H1 (cell line): ENCODE data around the gene ATP6V1B1. TPM values are rescaled to one million over a fixed set of nuclear protein-coding genes. Genes with fewer than 3 reads are reported as not detected.
A peak's percentile ranks its signal among the peaks of the same experiment; 100 is the strongest.

Source experiments
- CTCF ChIA-PET: fragments of 300-600 bp; sonication (Branson Sonifier 250); formaldehyde crosslinking; loops from one replicate; lab custom pipeline; 2021; ENCODE audit not compliant: partially characterized antibody; lab: Charles Lee
- POLR2A ChIA-PET: fragments of 300-600 bp; sonication (Branson Sonifier 250); formaldehyde crosslinking; loops from one replicate; lab custom pipeline; 2021; ENCODE audit warnings: inconsistent platforms; ENCODE audit not compliant: partially characterized antibody; lab: Charles Lee
- DNase-seq, 2 experiments: peaks; one replicate each; pipeline versions ENCODE4 v3.0.0 to v3.0.0-alpha.2; 2010 to 2022; ENCODE audit warnings: low spot score in 2 of 2, low read depth in 1 of 2, mixed read lengths in 1 of 2
- FAIRE-seq: peaks from 2 replicates; lab custom pipeline; 2011; peaks lifted over from hg19 to GRCh38; lab: Jason Lieb, UNC
- H2AFZ ChIP-seq: 2 replicates; pipeline ENCODE4 v1.8.1; 2012; ENCODE audit warnings: low read length, inconsistent platforms
- H2AK5ac ChIP-seq: 2 replicates; pipeline ENCODE4 v1.6.1; 2013; ENCODE audit warnings: low read depth, low read length
- H2BK120ac ChIP-seq: replicated peaks from 2 replicates; pipeline ENCODE3; 2013; ENCODE audit warnings: low read depth, low read length, inconsistent platforms
- H2BK12ac ChIP-seq: 2 replicates; pipeline ENCODE4 v1.6.1; 2013; ENCODE audit warnings: low read depth, low read length
- H2BK15ac ChIP-seq: 2 replicates; pipeline ENCODE4 v1.6.1; 2013; ENCODE audit warnings: low read length
- H2BK20ac ChIP-seq: 2 replicates; pipeline ENCODE4 v1.6.1; 2013; ENCODE audit warnings: low read length
- H2BK5ac ChIP-seq: 2 replicates; pipeline ENCODE4 v1.6.1; 2013; ENCODE audit warnings: low read depth, low read length
- H3K14ac ChIP-seq: 2 replicates; pipeline ENCODE4 v1.6.1; 2013; ENCODE audit warnings: inconsistent platforms; ENCODE audit not compliant: insufficient read length
- H3K18ac ChIP-seq: 2 replicates; pipeline ENCODE4 v1.6.1; 2013; ENCODE audit warnings: low read length; ENCODE audit errors: extremely low read depth
- H3K23ac ChIP-seq: 2 replicates; pipeline ENCODE4 v1.6.1; 2013; ENCODE audit warnings: inconsistent platforms; ENCODE audit not compliant: insufficient read length
- H3K23me2 ChIP-seq: 2 replicates; pipeline ENCODE4 v1.6.1; 2013; ENCODE audit warnings: low read depth, low read length
- H3K27ac ChIP-seq: 2 replicates; pipeline ENCODE4 v1.6.1; 2011; ENCODE audit warnings: low read depth, low read length, inconsistent platforms
- H3K27me3 ChIP-seq, 4 experiments: replicated peaks in 1 of 4; 1 replicate in 1 of 4; 2 replicates in 3 of 4; pipeline versions ENCODE4 v1.6.1 to v1.8.1; 2011 to 2013; ENCODE audit warnings: low read length in 3 of 4, mild to moderate bottlenecking in 3 of 4, inconsistent platforms in 2 of 4, mixed read lengths in 2 of 4, moderate library complexity in 1 of 4; ENCODE audit not compliant: control insufficient read depth in 3 of 4, insufficient read depth in 3 of 4; ENCODE audit errors: extremely low read depth in 1 of 4
- H3K36me3 ChIP-seq, 4 experiments: 2 replicates each; pipeline versions ENCODE4 v1.6.1 to v1.8.1; 2011 to 2013; ENCODE audit warnings: mild to moderate bottlenecking in 4 of 4, low read length in 3 of 4, moderate library complexity in 2 of 4, control low read depth in 1 of 4, inconsistent platforms in 1 of 4; ENCODE audit not compliant: insufficient read depth in 4 of 4, control insufficient read depth in 2 of 4
- H3K4ac ChIP-seq: replicated peaks from 2 replicates; pipeline ENCODE3; 2013; ENCODE audit warnings: low read length, low read depth, mixed read lengths, inconsistent platforms; ENCODE audit not compliant: insufficient read length
- H3K4me1 ChIP-seq, 4 experiments: replicated peaks in 1 of 4; 1 replicate in 1 of 4; 2 replicates in 3 of 4; pipeline versions ENCODE4 v1.6.1 to v1.8.1; 2011 to 2013; ENCODE audit warnings: low read length in 3 of 4, inconsistent platforms in 2 of 4, mixed read lengths in 1 of 4; ENCODE audit not compliant: insufficient read depth in 4 of 4, control insufficient read depth in 3 of 4
- H3K4me2 ChIP-seq, 2 experiments: 2 replicates each; pipeline versions ENCODE4 v1.6.1 to v1.8.1; 2011 to 2013; ENCODE audit warnings: low read depth in 2 of 2, low read length in 2 of 2, control low read depth in 1 of 2, inconsistent platforms in 1 of 2, mild to moderate bottlenecking in 1 of 2; ENCODE audit not compliant: insufficient read depth in 1 of 2
- H3K4me3 ChIP-seq, 4 experiments: fragments of 200-600, 300-600 bp in 1 of 4; sonication (generic), shearing (Covaris generic), sonication (Bioruptor Twin) in 1 of 4; 2 replicates each; pipeline versions ENCODE4 v1.5.1 to v1.8.1; 2011 to 2016; ENCODE audit warnings: low read length in 4 of 4, low read depth in 3 of 4, control low read depth in 2 of 4, inconsistent platforms in 2 of 4, mild to moderate bottlenecking in 2 of 4, mixed read lengths in 1 of 4, moderate library complexity in 1 of 4; ENCODE audit not compliant: insufficient read depth in 2 of 4; ENCODE audit errors: extremely low read depth in 1 of 4
- H3K56ac ChIP-seq: replicated peaks from 2 replicates; pipeline ENCODE3; 2013; ENCODE audit warnings: low read depth, mild to moderate bottlenecking, mixed read lengths, low read length, inconsistent platforms; ENCODE audit not compliant: insufficient read length
- H3K79me1 ChIP-seq: 2 replicates; pipeline ENCODE4 v1.6.1; 2013; ENCODE audit warnings: low read depth, low read length, control low read depth
- H3K79me2 ChIP-seq, 2 experiments: 2 replicates each; pipeline versions ENCODE4 v1.6.1 to v1.8.1; 2012 to 2013; ENCODE audit warnings: low read length in 2 of 2, mild to moderate bottlenecking in 2 of 2, inconsistent platforms in 1 of 2; ENCODE audit not compliant: insufficient read depth in 2 of 2, control insufficient read depth in 1 of 2
- H3K9ac ChIP-seq, 4 experiments: replicated peaks in 1 of 4; 1 replicate in 1 of 4; 2 replicates in 3 of 4; pipeline versions ENCODE4 v1.6.1 to v1.8.1; 2011 to 2013; ENCODE audit warnings: low read depth in 3 of 4, low read length in 3 of 4, control low read depth in 2 of 4, mild to moderate bottlenecking in 2 of 4, moderate library complexity in 2 of 4, inconsistent platforms in 1 of 4; ENCODE audit errors: extremely low read depth in 1 of 4
- H3K9me3 ChIP-seq, 2 experiments: 2 replicates each; pipeline versions ENCODE4 v1.6.1 to v1.8.1; 2012 to 2013; ENCODE audit warnings: mild to moderate bottlenecking in 2 of 2, moderate library complexity in 2 of 2, control low read depth in 1 of 2, inconsistent platforms in 1 of 2, low read depth in 1 of 2, low read length in 1 of 2, mixed read lengths in 1 of 2; ENCODE audit not compliant: insufficient read depth in 2 of 2
- H4K20me1 ChIP-seq, 2 experiments: replicated peaks in 1 of 2; 2 replicates each; pipeline versions ENCODE3 to v1.8.1; 2011 to 2013; ENCODE audit warnings: inconsistent platforms in 2 of 2, low read length in 2 of 2, mild to moderate bottlenecking in 1 of 2; ENCODE audit not compliant: insufficient read depth in 2 of 2, control insufficient read depth in 1 of 2
- H4K5ac ChIP-seq: 2 replicates; pipeline ENCODE4 v1.6.1; 2013; ENCODE audit warnings: low read length, low read depth, mixed read lengths, inconsistent platforms; ENCODE audit not compliant: insufficient read length
- H4K8ac ChIP-seq: 2 replicates; pipeline ENCODE4 v1.8.0; 2013; ENCODE audit warnings: mild to moderate bottlenecking, moderate library complexity, low read length, inconsistent platforms; ENCODE audit not compliant: insufficient read depth; ENCODE audit errors: extremely low read depth
- H4K91ac ChIP-seq: replicated peaks from 2 replicates; pipeline ENCODE3; 2013; ENCODE audit warnings: low read length, mixed read lengths, inconsistent platforms; ENCODE audit not compliant: insufficient read length
- FOSL1 ChIP-seq: IDR thresholded peaks from 2 replicates; pipeline ENCODE4 v1.6.1; 2011; ENCODE audit warnings: mild to moderate bottlenecking, low read depth, low read length, moderate library complexity; ENCODE audit not compliant: insufficient read depth
- KDM5A ChIP-seq: fragments of 200-600 bp; IDR thresholded peaks from 2 replicates; pipeline ENCODE4 v1.7.1; 2012; ENCODE audit warnings: mild to moderate bottlenecking, low read length, inconsistent platforms, mixed read lengths
- POLR2A ChIP-seq, 2 experiments: IDR thresholded peaks; 1 replicate in 1 of 2; 2 replicates in 1 of 2; pipeline ENCODE4 v1.6.1; 2011; ENCODE audit warnings: low read depth in 2 of 2, low read length in 2 of 2, mild to moderate bottlenecking in 2 of 2; ENCODE audit errors: control extremely low read depth in 1 of 2
- WGBS, 2 experiments: shearing (Covaris generic) in 1 of 2; methylation state at CpG; one replicate each; pipeline versions ENCODE4 v1.1.6 to v1.1.7; 2013 to 2015; ENCODE audit warnings: low lambda C conversion rate in 2 of 2, mixed read lengths in 2 of 2, inconsistent platforms in 1 of 2, low coverage in 1 of 2, missing lambda C conversion rate in 1 of 2; ENCODE audit not compliant: insufficient replicate concordance in 2 of 2, insufficient coverage in 1 of 2, insufficient read length in 1 of 2; ENCODE audit errors: extremely low coverage in 1 of 2, missing lambda C conversion rate in 1 of 2; 5-methylcytosine and 5-hydroxymethylcytosine counted together
- polyA plus RNA-seq, 7 experiments: library from polyadenylated mRNA; depleted of rRNA in 3 of 7; stranded (reverse) in 5 of 7; unstranded in 2 of 7; fragments of >200 nt in 5 of 7; fragments of 200-250 nt in 2 of 7; gene quantifications; 1 replicate in 5 of 7; 2 replicates in 1 of 7; 4 replicates in 1 of 7; pipeline versions ENCODE4 v1.2.1 to v1.2.3, GENCODE V29; 2011 to 2013; ENCODE audit warnings: missing spikeins in 2 of 7, mixed read lengths in 2 of 7
- total RNA-seq: library from RNA; stranded (reverse); fragmentation: NEBNext Ultra II Directional; extraction: Animal tissue kit (Norgen Biotek cat#: 25700); gene quantifications from 2 replicates; pipeline ENCODE4 v1.2.1, GENCODE V29; 2021

The ATP6V1B1 gene
- total and polyA plus RNA-seq, 2 of the 8 experiments (the other 6 are each of a cell fraction or from before 2014, with no cell fraction given), result not detected

DNA sequence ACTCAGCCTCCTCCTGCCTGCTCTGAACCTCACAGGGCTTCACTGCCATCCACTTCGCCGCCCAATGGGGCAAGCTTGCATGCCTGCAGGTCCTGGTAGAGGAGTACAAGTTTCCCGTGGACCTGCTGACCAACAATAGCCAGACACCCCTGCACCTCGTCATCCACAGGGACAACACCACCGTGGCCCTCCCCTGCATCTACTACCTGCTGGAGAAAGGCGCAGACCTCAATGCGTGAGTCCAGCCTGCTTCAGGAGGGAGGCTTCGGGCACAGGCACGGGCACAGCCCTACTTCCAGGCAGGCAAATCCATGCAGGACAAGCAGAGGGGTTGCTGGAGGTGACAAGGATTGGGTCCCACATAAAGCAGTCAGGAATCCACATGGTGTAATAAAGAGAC is 43.9 kb downstream of the ATP6V1B1 start:
- no peak for TF ChIP-seq KDM5A
- TF ChIP-seq POLR2A (IDR thresholded peaks at IDR 0.05; ENCODE audit: control extremely low read depth in 1 of 2, low read depth in 2 of 2, low read length in 2 of 2), result no peak
- no peak for TF ChIP-seq FOSL1
- Histone ChIP-seq H3K4ac (peak overlapping the region; percentile 32), H2BK20ac (0 out of 2 replicates have a peak overlapping the region, but pooled peaks have one; percentile 13), H4K20me1 (peaks cover 0 to 3% of the 10 kb centered on the region in 2 experiments), H2BK5ac (no peak overlapping the region), H3K27ac (no peak overlapping the region), H3K79me1 (no peaks in the 10 kb centered on the region), H3K23ac (no peak overlapping the region), H2BK12ac (no peak overlapping the region; the same call in 1 of the 2 replicates), H4K8ac (no peak overlapping the region; the same call in 1 of the 2 replicates), H3K14ac (no peak overlapping the region), H3K36me3 (no peaks in the 10 kb centered on the region), H2BK15ac (0 out of 2 replicates have a peak overlapping the region, but pooled peaks have one; percentile 96), H3K56ac (no peak overlapping the region), H3K4me2 (peak overlapping the region; percentile 64 to 79; a peak in 2 of 4 replicates), H3K23me2 (peaks cover 5% of the 10 kb centered on the region; the same call in 1 of the 2 replicates), H2AFZ (no peak overlapping the region), H4K5ac (no peak overlapping the region), H3K9me3 (no peaks in the 10 kb centered on the region), H2BK120ac (no peak overlapping the region), H3K4me1 (peaks cover 2 to 16% (median 5%) of the 10 kb centered on the region in 4 experiments; a peak in 6 of 7 replicates), H4K91ac (no peak overlapping the region), H3K9ac (no peak overlapping the region), H3K4me3 (peak overlapping the region in 2 of 4 experiments; percentile 70 to 72; a peak in 4 of 8 replicates), H3K18ac (no peak overlapping the region), H2AK5ac (no peak overlapping the region), H3K27me3 (peaks cover 0 to 29% (median 10%) of the 10 kb centered on the region in 4 experiments; a peak in 5 of 7 replicates), H3K79me2 (no peaks in the 10 kb centered on the region)
- POLR2A ChIA-PET, result no interaction called here
- CTCF ChIA-PET, result interaction anchor here (2.5 to 7.1 kb wide), 4 partner anchors 14 to 109 kb away, joined by 7 to 66 read pairs (median 16); no protein-coding TSS in a partner anchor
- FAIRE-seq (no peak), DNase-seq (no peak)
- WGBS, 2 experiments, result 84% methylated on average over 9 of the region's 9 CpGs; no CpG with 5 or more reads in 1 of the 2 experiments
